GM18526 (cell line): ENCODE measurements around the gene CFLAR.

Source experiments
- POLR2A ChIP-seq: IDR thresholded peaks from 3 replicates; pipeline ENCODE4 v1.6.1; 2011; ENCODE audit not compliant: insufficient read length; ENCODE audit errors: extremely low read depth

The CFLAR gene

GRCh38 chr2:201218780-201219179, 102.8 kb downstream of the CFLAR start:
- TF ChIP-seq POLR2A, result no peak

GRCh38 chr2:201219328-201220096, 103.5 kb downstream of the CFLAR start:
- no peak for TF ChIP-seq POLR2A

GRCh38 chr2:201220102-201220570, 104.2 kb downstream of the CFLAR start:
- TF ChIP-seq POLR2A, result no peak

GRCh38 chr2:201223089-201224073, 107.4 kb downstream of the CFLAR start:
- no peak for TF ChIP-seq POLR2A
